Liver (tissue), 9 donors: Measurements from ENCODE around the gene ETS2. TPM values are rescaled to one million over a fixed set of nuclear protein-coding genes. Genes with fewer than 3 reads are reported as not detected.

ENCODE experiments used
- DNase-seq: peaks from one replicate; pipeline ENCODE4 v3.0.0-alpha.2; 2017; ENCODE audit warnings: low spot score
- H3K27ac ChIP-seq, 2 donors: one replicate each; pipeline ENCODE4 v1.7.0; 2013; ENCODE audit warnings: inconsistent platforms in 2 of 2, low read length in 2 of 2, control low read depth in 1 of 2, low read depth in 1 of 2, mild to moderate bottlenecking in 1 of 2
- H3K27me3 ChIP-seq, 4 donors: one replicate each; pipeline versions ENCODE4 v1.6.1 to v1.7.0; 2013; ENCODE audit warnings: low read length in 3 of 4, inconsistent platforms in 1 of 4, mild to moderate bottlenecking in 1 of 4, moderate library complexity in 1 of 4; ENCODE audit not compliant: control insufficient read depth in 4 of 4, insufficient read depth in 4 of 4
- H3K36me3 ChIP-seq, 4 donors: one replicate each; pipeline versions ENCODE4 v1.6.1 to v1.7.0; 2013; ENCODE audit warnings: low read length in 3 of 4, mild to moderate bottlenecking in 3 of 4, low read depth in 1 of 4, moderate library complexity in 1 of 4; ENCODE audit not compliant: control insufficient read depth in 4 of 4, insufficient read depth in 3 of 4
- H3K4me1 ChIP-seq, 4 donors: one replicate each; pipeline versions ENCODE4 v1.6.1 to v1.7.0; 2013; ENCODE audit warnings: low read length in 3 of 4, mild to moderate bottlenecking in 3 of 4, moderate library complexity in 1 of 4; ENCODE audit not compliant: control insufficient read depth in 4 of 4, insufficient read depth in 4 of 4
- H3K4me3 ChIP-seq, 3 donors: one replicate each; pipeline versions ENCODE4 v1.6.1 to v1.7.0; 2013; ENCODE audit warnings: low read length in 3 of 3, control low read depth in 1 of 3, low read depth in 1 of 3, mild to moderate bottlenecking in 1 of 3
- H3K9ac ChIP-seq, 2 donors: one replicate each; pipeline ENCODE4 v1.7.0; 2013; ENCODE audit warnings: low read length in 2 of 2, mild to moderate bottlenecking in 2 of 2, moderate library complexity in 2 of 2, control low read depth in 1 of 2, low read depth in 1 of 2
- H3K9me3 ChIP-seq, 4 donors: one replicate each; pipeline versions ENCODE4 v1.6.1 to v1.7.0; 2013; ENCODE audit warnings: low read length in 3 of 4; ENCODE audit not compliant: control insufficient read depth in 4 of 4
- EGR1 ChIP-seq, 2 donors: IDR thresholded peaks; 2 replicates each; pipeline ENCODE4 v1.6.1; 2016 to 2018; ENCODE audit warnings: antibody characterized with exemption in 2 of 2, low read depth in 2 of 2
- FOXA2 ChIP-seq: IDR thresholded peaks from 2 replicates; pipeline ENCODE4 v1.6.1; 2016; ENCODE audit warnings: antibody characterized with exemption
- GABPA ChIP-seq, 2 donors: IDR thresholded peaks in 1 of 2; conservative IDR thresholded peaks in 1 of 2; 2 replicates each; pipeline ENCODE4 v1.6.1; 2016; ENCODE audit warnings: antibody characterized with exemption in 2 of 2, mild to moderate bottlenecking in 1 of 2, moderate library complexity in 1 of 2
- HNF4G ChIP-seq: IDR thresholded peaks from 2 replicates; pipeline ENCODE4 v1.6.1; 2016; ENCODE audit warnings: antibody characterized with exemption
- JUND ChIP-seq, 2 donors: IDR thresholded peaks; 2 replicates each; pipeline ENCODE4 v1.6.1; 2016; ENCODE audit warnings: antibody characterized with exemption in 2 of 2
- MAX ChIP-seq: IDR thresholded peaks from 2 replicates; pipeline ENCODE4 v1.6.1; 2016; ENCODE audit warnings: antibody characterized with exemption
- NR2F2 ChIP-seq: IDR thresholded peaks from 2 replicates; pipeline ENCODE4 v1.6.1; 2016; ENCODE audit warnings: antibody characterized with exemption
- RAD21 ChIP-seq, 2 donors: IDR thresholded peaks; 2 replicates each; pipeline ENCODE4 v1.6.1; 2016; ENCODE audit warnings: antibody characterized with exemption in 2 of 2, mild to moderate bottlenecking in 2 of 2
- REST ChIP-seq: IDR thresholded peaks from 2 replicates; pipeline ENCODE4 v1.6.1; 2016; ENCODE audit warnings: antibody characterized with exemption, mild to moderate bottlenecking
- RXRA ChIP-seq, 2 donors: IDR thresholded peaks; 2 replicates each; pipeline ENCODE4 v1.6.1; 2017 to 2018; ENCODE audit warnings: antibody characterized with exemption in 2 of 2, mild to moderate bottlenecking in 1 of 2
- SP1 ChIP-seq: IDR thresholded peaks from 2 replicates; pipeline ENCODE4 v1.6.1; 2018; ENCODE audit warnings: antibody characterized with exemption, mild to moderate bottlenecking
- TAF1 ChIP-seq: conservative IDR thresholded peaks from 2 replicates; pipeline ENCODE4 v1.6.1; 2016; ENCODE audit warnings: antibody characterized with exemption, mild to moderate bottlenecking
- YY1 ChIP-seq: IDR thresholded peaks from 2 replicates; pipeline ENCODE4 v1.6.1; 2016; ENCODE audit warnings: antibody characterized with exemption, mild to moderate bottlenecking
- ZBTB33 ChIP-seq: IDR thresholded peaks from 2 replicates; pipeline ENCODE4 v1.6.1; 2016; ENCODE audit warnings: antibody characterized with exemption
- WGBS: extraction: QIAGEN DNeasy Blood & Tissue Kit; methylation state at CpG from one replicate; pipeline ENCODE4 v1.1.7; 2013; 5-methylcytosine and 5-hydroxymethylcytosine counted together
- polyA plus RNA-seq, 2 donors: library from polyadenylated mRNA; stranded (reverse) in 1 of 2; unstranded in 1 of 2; fragments of 200-250 nt in 1 of 2; fragments of >200 nt in 1 of 2; fragmentation: Nextera tagmentation in 1 of 2; extraction: Ambion mirVana in 1 of 2; gene quantifications; one replicate each; pipeline versions ENCODE4 v1.2.1 to v1.2.3, GENCODE V29; 2013 to 2015
- total RNA-seq, 2 donors: library from RNA; depleted of rRNA; stranded (reverse); fragments of >200 nt; gene quantifications; one replicate each; pipeline ENCODE4 v1.2.3, GENCODE V29; 2014
- TF ChIP-seq, protein P1 (sequence below): fragments of 150-350 bp; IDR thresholded peaks from 2 replicates; pipeline ENCODE4 v1.5.1; 2017; ENCODE audit warnings: improper control_type of control experiment, low read depth, low read length; ENCODE audit not compliant: missing input control
- TF ChIP-seq, protein P2 (sequence below): IDR thresholded peaks from 2 replicates; pipeline ENCODE4 v1.6.1; 2016; ENCODE audit warnings: antibody characterized with exemption
- donor health status: healthy.
- donor health status: healthy.
- donor health status: healthy.
- donor health status: healthy.
- donor health status: healthy.

The ETS2 gene
- total and polyA plus RNA-seq, 4 donors, result 20.2 to 90.7 (median 41.8) TPM

DNA sequence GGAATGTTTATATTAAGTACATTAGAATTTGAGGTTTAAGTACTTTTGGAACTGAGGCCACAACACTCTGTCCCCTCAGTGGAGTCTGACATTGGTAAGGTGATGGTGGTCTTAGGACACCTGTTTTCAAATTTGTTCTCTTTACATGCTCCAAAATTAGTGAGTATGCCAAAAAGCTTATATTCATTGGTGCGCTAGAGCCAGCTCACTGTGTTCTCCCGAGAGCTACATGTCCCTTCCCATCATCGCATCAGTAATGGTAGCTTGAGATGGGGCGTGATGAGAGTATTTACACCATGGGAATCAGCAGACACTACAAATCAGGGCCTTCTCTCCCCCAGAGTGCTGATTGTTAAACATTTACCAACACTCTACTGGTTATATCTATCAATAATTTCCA lies 19.5 kb downstream of the ETS2 start:
- DNase-seq, result no peak

More for the DNA sequence above, 19.5 kb downstream of the ETS2 start:
- WGBS, result 90% methylated on average over 4 of the region's 4 CpGs
- no peak overlapping the region for H3K9ac ChIP-seq
- H3K36me3 ChIP-seq, result peaks cover 6 to 45% (median 26%) of the 10 kb centered on the region in 4 donors
- peaks cover 0 to 17% (median under 1%) of the 10 kb centered on the region in 4 donors for H3K9me3 ChIP-seq
- no peak overlapping the region for H3K4me3 ChIP-seq
- H3K27ac ChIP-seq, result peak overlapping the region; percentile 58 to 93
- H3K27me3 ChIP-seq, result no peaks in the 10 kb centered on the region
- TF ChIP-seq, protein P1, sequence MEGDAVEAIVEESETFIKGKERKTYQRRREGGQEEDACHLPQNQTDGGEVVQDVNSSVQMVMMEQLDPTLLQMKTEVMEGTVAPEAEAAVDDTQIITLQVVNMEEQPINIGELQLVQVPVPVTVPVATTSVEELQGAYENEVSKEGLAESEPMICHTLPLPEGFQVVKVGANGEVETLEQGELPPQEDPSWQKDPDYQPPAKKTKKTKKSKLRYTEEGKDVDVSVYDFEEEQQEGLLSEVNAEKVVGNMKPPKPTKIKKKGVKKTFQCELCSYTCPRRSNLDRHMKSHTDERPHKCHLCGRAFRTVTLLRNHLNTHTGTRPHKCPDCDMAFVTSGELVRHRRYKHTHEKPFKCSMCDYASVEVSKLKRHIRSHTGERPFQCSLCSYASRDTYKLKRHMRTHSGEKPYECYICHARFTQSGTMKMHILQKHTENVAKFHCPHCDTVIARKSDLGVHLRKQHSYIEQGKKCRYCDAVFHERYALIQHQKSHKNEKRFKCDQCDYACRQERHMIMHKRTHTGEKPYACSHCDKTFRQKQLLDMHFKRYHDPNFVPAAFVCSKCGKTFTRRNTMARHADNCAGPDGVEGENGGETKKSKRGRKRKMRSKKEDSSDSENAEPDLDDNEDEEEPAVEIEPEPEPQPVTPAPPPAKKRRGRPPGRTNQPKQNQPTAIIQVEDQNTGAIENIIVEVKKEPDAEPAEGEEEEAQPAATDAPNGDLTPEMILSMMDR, result no peak
- TF ChIP-seq RXRA (IDR thresholded peaks at IDR 0.05) (no peak), EGR1 (IDR thresholded peaks at IDR 0.05; ENCODE audit: low read depth in 2 of 2) (no peak), FOXA2 (no peak), ZBTB33 (no peak), GABPA (IDR thresholded peaks at IDR 0.05 in 1 of 2, conservative IDR thresholded peaks at IDR 0.05 in 1 of 2) (no peak), TAF1 (no peak), YY1 (no peak), JUND (IDR thresholded peaks at IDR 0.05) (no peak), HNF4G (no peak), SP1 (no peak), RAD21 (IDR thresholded peaks at IDR 0.05) (no peak), REST (no peak), MAX (no peak), NR2F2 (no peak)
- TF ChIP-seq, protein P2, sequence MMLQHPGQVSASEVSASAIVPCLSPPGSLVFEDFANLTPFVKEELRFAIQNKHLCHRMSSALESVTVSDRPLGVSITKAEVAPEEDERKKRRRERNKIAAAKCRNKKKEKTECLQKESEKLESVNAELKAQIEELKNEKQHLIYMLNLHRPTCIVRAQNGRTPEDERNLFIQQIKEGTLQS, result no peak
- peaks cover 6 to 42% (median 11%) of the 10 kb centered on the region in 4 donors for H3K4me1 ChIP-seq
